HT1080 (cell line): ENCODE measurements around the gene TMEM232. TPM values are rescaled to one million over a fixed set of nuclear protein-coding genes. Genes with fewer than 3 reads are reported as not detected.
"Not testable (repeated sequence)": the region's sequence is repeated elsewhere in the genome, so short reads cannot be mapped to it uniquely, and the experiment has no call there.

ENCODE experiments used
- DNase-seq: peaks from one replicate; pipeline ENCODE4 v3.0.0-alpha.2; 2015; ENCODE audit warnings: low read depth
- total RNA-seq: library from RNA; depleted of rRNA; stranded (reverse); fragments of >200 nt; shearing (Covaris generic); gene quantifications from 2 replicates; pipeline ENCODE4 v1.2.3, GENCODE V29; 2014

Gene TMEM232
- total RNA-seq, 1 experiment from 2014 or later = 0.77 TPM

GRCh38 chr5:110716247-110717245 is 9.9 kb downstream of the TMEM232 start:
- DNase-seq = no peak

- peak; percentile 10 for DNase-seq
These were observed 19.1 kb downstream of the TMEM232 start for GRCh38 chr5:110707260-110707844.

GRCh38 chr5:110705349-110705748 is 21.1 kb downstream of the TMEM232 start:
- DNase-seq = no peak

- DNase-seq = no peak
These were observed 23.0 kb downstream of the TMEM232 start for GRCh38 chr5:110703481-110703880.

GRCh38 chr5:110702704-110703103 is 23.8 kb downstream of the TMEM232 start:
- no peak for DNase-seq

GRCh38 chr5:110702300-110702699 is 24.2 kb downstream of the TMEM232 start:
- no peak for DNase-seq

- not testable (repeated sequence) for DNase-seq
These were observed 33.8 kb downstream of the TMEM232 start for GRCh38 chr5:110692669-110693068.

- not testable (repeated sequence) for DNase-seq
These were observed 35.9 kb downstream of the TMEM232 start for GRCh38 chr5:110690587-110690986.

- DNase-seq = no peak
These were observed 39.0 kb downstream of the TMEM232 start for GRCh38 chr5:110687485-110687884.

GRCh38 chr5:110686270-110686669 is 40.2 kb downstream of the TMEM232 start:
- no peak for DNase-seq

GRCh38 chr5:110681953-110682352 is 44.5 kb downstream of the TMEM232 start:
- no peak for DNase-seq

- no peak for DNase-seq
These were observed 45.4 kb downstream of the TMEM232 start for GRCh38 chr5:110681109-110681508.

- not testable (repeated sequence) for DNase-seq
These were observed 49.9 kb downstream of the TMEM232 start for GRCh38 chr5:110676554-110676953.

GRCh38 chr5:110665184-110665726 is 61.2 kb downstream of the TMEM232 start:
- no peak for DNase-seq

- no peak for DNase-seq
These were observed 62.9 kb downstream of the TMEM232 start for GRCh38 chr5:110663525-110663924.

- DNase-seq = no peak
These were observed 68.5 kb downstream of the TMEM232 start for GRCh38 chr5:110658006-110658405.

- DNase-seq = no peak
These were observed 73.1 kb downstream of the TMEM232 start for GRCh38 chr5:110653231-110653970.

- DNase-seq = no peak
These were observed 75.0 kb downstream of the TMEM232 start for GRCh38 chr5:110651507-110651906.

- DNase-seq = no peak
These were observed 82.1 kb downstream of the TMEM232 start for GRCh38 chr5:110644357-110644756.

GRCh38 chr5:110638970-110639902 is 87.2 kb downstream of the TMEM232 start:
- DNase-seq = no peak
